ENCODE measurements around the gene ASTN2. TPM values are rescaled to one million over a fixed set of nuclear protein-coding genes. Genes with fewer than 3 reads are reported as not detected.

ASTN2 gene
- total and polyA plus RNA-seq, 10 of the 15 experiments (the other 5 are each of a cell fraction or from before 2014, with no cell fraction given), result 1.4 to 15.7 (median 7.0) TPM

- no TSS peak for BruUV-seq (replicated peaks)
- Histone ChIP-seq H3K79me2 (ENCODE audit: control insufficient read depth, insufficient read depth, low read length) (no peaks in the 10 kb centered on the region), H3K27me3 (replicated peaks in 1 of 2; ENCODE audit: control insufficient read depth in 2 of 2, insufficient read depth in 2 of 2, low read length in 1 of 2) (no peaks in the 10 kb centered on the region; a peak in 1 of 4 replicates), H3K4me1 (ENCODE audit: control insufficient read depth, insufficient read depth, low read length) (no peaks in the 10 kb centered on the region), H3K27ac (ENCODE audit: control insufficient read depth, insufficient read depth) (no peak overlapping the region), H2AFZ (ENCODE audit: control insufficient read depth, low read depth, low read length) (no peak overlapping the region), H3K36me3 (ENCODE audit: control insufficient read depth in 2 of 2, insufficient read depth in 2 of 2, low read length in 1 of 2) (no peaks in the 10 kb centered on the region), H3K9ac (ENCODE audit: control insufficient read depth, insufficient read depth, low read length) (no peak overlapping the region), H3K9me3 (replicated peaks; ENCODE audit: control insufficient read depth, insufficient read depth, low read length) (no peaks in the 10 kb centered on the region), H3K4me3 (no peak overlapping the region), H4K20me1 (ENCODE audit: control insufficient read depth, insufficient read depth) (no peaks in the 10 kb centered on the region), H3K4me2 (ENCODE audit: control insufficient read depth, insufficient read depth) (no peak overlapping the region)
- DNase-seq (ENCODE audit: low read depth, low spot score) (no peak), ATAC-seq (no peak), FAIRE-seq (peak; percentile 27)
- POLR2A ChIA-PET, result no interaction called here
- in situ Hi-C loops (cut with MboI) (no loop called here), intact Hi-C loops (cut with micrococcal nuclease; ENCODE audit: unreplicated experiment) (no loop called here)
- CTCF ChIA-PET, result no interaction called here
- RAD21 ChIA-PET (ENCODE audit: unreplicated experiment), result no interaction called here
- SMC1A ChIA-PET (ENCODE audit: uncharacterized antibody, unreplicated experiment), result no interaction called here
- TF ChIP-seq SKIL (IDR thresholded peaks at IDR 0.05; ENCODE audit: low read depth, poor library complexity, severe bottlenecking), result no peak
- TF ChIP-seq LARP7 (IDR thresholded peaks at IDR 0.05), result no peak
- no peak for TF ChIP-seq E4F1 (IDR thresholded peaks at IDR 0.05; ENCODE audit: borderline replicate concordance, partially characterized antibody)
- TF ChIP-seq SUPT20H (IDR thresholded peaks at IDR 0.05; ENCODE audit: borderline replicate concordance, control insufficient read depth, low read depth, low read length), result no peak
- TF ChIP-seq ELK1 (IDR thresholded peaks at IDR 0.05; ENCODE audit: low read depth, low read length), result no peak
- no peak for TF ChIP-seq ATF2 (IDR thresholded peaks at IDR 0.05; ENCODE audit: low read length)
- TF ChIP-seq ZNF384 (IDR thresholded peaks at IDR 0.05; ENCODE audit: borderline replicate concordance, low read depth, low read length), result no peak
- no peak for TF ChIP-seq MXI1 (IDR thresholded peaks at IDR 0.05; ENCODE audit: low read depth, low read length)
- TF ChIP-seq BMI1 (IDR thresholded peaks at IDR 0.05; ENCODE audit: borderline replicate concordance), result no peak
- no peak for TF ChIP-seq NFIC (IDR thresholded peaks at IDR 0.05; ENCODE audit: low read depth, low read length)
- TF ChIP-seq NBN (IDR thresholded peaks at IDR 0.05), result no peak
- no peak for TF ChIP-seq POLR2AphosphoS2 (IDR thresholded peaks at IDR 0.05; ENCODE audit: low read depth, low read length)
- TF ChIP-seq TCF3 (IDR thresholded peaks at IDR 0.05; ENCODE audit: borderline replicate concordance, insufficient read depth, low read depth, low read length), result no peak
- TF ChIP-seq, protein P1, sequence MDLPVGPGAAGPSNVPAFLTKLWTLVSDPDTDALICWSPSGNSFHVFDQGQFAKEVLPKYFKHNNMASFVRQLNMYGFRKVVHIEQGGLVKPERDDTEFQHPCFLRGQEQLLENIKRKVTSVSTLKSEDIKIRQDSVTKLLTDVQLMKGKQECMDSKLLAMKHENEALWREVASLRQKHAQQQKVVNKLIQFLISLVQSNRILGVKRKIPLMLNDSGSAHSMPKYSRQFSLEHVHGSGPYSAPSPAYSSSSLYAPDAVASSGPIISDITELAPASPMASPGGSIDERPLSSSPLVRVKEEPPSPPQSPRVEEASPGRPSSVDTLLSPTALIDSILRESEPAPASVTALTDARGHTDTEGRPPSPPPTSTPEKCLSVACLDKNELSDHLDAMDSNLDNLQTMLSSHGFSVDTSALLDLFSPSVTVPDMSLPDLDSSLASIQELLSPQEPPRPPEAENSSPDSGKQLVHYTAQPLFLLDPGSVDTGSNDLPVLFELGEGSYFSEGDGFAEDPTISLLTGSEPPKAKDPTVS (IDR thresholded peaks at IDR 0.05; ENCODE audit: low read depth, low read length), result no peak
- TF ChIP-seq ZNF207 (IDR thresholded peaks at IDR 0.05; ENCODE audit: borderline replicate concordance), result no peak
- TF ChIP-seq SMAD1 (IDR thresholded peaks at IDR 0.05; ENCODE audit: low read depth, partially characterized antibody), result no peak
- 96% methylated on average over 4 of the region's 4 CpGs for WGBS (ENCODE audit: insufficient coverage, insufficient replicate concordance, low lambda C conversion rate, missing lambda C conversion rate)
Observed at GRCh38 chr9:116718111-116718510, 696.7 kb downstream of the ASTN2 start.
